CD4-positive, alpha-beta T cell treated with Interleukin-17A for 4 hours (primary cell): ENCODE results near the gene GRPEL2.

ENCODE experiments used
- DNase-seq: peaks from one replicate; pipeline ENCODE4 v3.0.0-alpha.2; 2020; ENCODE audit warnings: mixed read lengths

GRPEL2 gene

GRCh38 chr5:149358294-149358651, 13.0 kb downstream of the GRPEL2 start:
- peak; percentile 59 for DNase-seq

DNA sequence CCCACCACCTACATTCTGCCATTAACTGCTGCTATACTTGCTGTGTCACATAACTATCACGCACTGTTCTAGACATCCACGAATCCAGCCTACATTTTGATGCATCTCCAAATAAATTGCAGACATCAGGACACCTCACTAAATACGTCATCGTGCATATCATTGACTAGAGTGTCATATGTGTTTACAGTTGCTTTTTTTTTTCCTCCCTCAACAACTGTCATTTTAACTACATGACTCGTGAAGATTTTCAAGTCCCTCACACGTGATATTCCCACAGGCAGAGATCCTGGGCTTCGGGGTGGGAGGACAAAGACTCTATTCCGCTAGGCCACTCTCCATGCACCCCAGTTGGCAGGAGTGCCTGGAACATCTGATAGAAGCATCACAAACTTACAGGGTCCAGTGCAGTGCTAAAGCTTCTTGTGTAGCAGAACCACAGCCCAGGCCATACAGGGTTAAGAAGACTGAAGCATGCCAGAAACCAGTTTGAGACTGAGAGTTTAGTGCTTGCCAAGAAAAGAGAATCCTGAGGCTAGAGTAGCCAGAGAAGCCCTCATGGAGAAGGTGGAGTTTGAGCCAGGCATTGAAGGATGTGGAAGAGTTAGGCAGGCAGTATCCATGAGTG, 13.7 kb downstream of the GRPEL2 start:
- no peak for DNase-seq

DNA sequence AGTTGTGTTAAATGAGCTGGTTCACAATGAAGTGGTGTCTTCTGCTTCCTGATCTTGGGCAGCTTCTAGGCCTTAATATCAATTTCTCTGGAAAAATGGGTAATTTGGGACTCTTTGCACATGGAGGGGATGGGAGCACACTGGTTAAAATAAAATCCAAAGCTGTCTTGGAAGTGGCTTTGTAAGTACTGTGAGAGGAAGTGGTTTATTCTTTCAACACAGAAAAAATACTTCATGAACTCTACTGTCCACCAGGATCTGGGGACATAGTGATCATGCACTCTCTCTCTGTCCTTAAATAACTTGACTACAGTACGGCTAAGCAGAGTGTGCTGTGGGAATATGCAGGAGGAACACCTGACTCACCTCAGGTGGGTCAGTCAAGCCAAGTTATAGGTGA, 15.0 kb downstream of the GRPEL2 start:
- DNase-seq: no peak

GRCh38 chr5:149362541-149362940, 17.2 kb downstream of the GRPEL2 start:
- no peak for DNase-seq

GRCh38 chr5:149363358-149363757, 18.1 kb downstream of the GRPEL2 start:
- DNase-seq: no peak

DNA sequence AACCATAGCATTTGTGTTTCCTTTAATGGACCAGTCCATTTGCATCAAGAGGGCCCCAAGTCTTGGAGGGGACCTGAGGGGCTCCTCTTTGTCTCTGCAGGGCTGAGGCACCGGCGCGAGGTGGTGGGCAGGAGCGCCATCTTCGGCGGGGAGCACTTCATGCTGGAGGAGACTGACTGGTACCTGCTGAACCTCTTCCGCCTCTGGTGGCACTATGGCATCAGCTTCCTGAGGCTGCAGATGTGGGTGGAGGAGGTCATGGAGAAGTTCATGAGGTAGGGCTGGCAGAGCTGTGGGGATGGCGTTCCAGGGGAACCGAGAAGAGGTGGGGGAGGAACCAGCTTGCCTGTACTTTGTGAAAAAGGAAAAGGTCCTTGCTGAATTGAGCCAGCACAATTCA, 18.6 kb downstream of the GRPEL2 start:
- no peak for DNase-seq

GRCh38 chr5:149364719-149365118, 19.4 kb downstream of the GRPEL2 start:
- DNase-seq: no peak

- DNase-seq: no peak
These were observed 20.1 kb downstream of the GRPEL2 start for GRCh38 chr5:149365418-149365817.

DNA sequence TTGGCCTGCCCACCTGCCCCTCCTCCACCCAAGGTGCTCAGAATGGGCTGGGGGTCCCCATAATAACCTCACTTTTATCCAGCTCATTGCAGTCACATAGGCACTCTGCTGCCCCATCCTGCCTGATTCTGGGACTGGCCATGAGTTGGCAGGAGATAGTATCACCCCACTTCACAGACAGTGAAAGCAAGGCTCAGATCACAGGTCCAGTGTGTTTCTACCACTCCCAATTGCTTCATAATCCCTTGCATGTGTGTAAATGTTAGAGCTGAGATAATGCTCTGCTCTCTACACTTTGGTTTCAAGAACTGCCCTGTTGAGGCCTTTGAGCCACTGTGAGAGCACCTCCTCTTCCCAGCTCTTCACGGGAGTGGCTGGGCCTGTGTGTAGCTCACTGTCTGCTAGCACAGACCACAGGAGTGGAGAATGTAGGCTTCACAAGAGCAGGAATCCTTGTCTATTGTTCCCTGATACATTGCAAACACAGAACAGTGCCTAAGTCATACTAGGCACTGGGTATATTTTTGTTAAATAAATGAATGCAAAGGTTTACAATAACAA, 20.9 kb downstream of the GRPEL2 start:
- no peak for DNase-seq

DNA sequence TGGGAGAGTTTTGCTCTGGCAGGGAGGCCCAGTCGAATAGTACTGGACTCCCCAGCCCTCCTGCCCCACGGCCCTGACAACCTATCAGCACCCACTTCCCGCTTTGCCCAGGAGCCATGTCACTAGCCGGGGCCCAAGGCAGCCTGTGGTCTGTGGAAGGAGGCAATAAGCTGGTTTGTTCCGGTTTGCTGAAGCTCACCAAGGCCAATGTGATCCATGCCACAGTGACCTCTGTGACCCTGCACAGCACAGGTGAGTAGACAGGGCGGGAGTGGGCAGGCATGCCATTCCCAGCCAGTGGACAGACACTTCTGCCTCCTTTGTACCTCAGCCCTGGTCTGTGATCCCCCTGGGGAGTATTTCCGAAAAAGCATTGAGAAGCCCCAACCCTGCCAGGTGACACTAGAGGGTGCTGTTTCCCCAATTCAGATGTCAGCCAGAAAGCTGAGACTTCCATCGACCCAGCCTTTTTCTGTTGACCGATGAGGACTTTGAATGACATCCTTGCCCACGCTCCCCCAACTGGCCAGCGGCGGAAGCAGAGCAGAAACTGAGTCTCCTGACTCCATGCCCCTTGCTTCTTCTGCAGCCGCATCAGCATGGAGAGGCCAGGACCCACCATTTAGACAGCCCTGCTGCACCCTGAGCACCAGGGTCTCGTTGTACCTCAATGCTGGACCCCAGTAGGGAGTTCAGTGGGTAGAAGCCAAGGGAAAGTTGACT, 22.1 kb downstream of the GRPEL2 start:
- DNase-seq: peak; percentile 72

GRCh38 chr5:149367972-149368645, 22.8 kb downstream of the GRPEL2 start:
- DNase-seq: no peak

- DNase-seq: no peak
These were observed 25.6 kb downstream of the GRPEL2 start for GRCh38 chr5:149370878-149371277.

GRCh38 chr5:149371296-149371962, 26.1 kb downstream of the GRPEL2 start:
- DNase-seq: peak; percentile 85

GRCh38 chr5:149372076-149372795, 26.9 kb downstream of the GRPEL2 start:
- no peak for DNase-seq

- DNase-seq: no peak
These were observed 27.6 kb downstream of the GRPEL2 start for GRCh38 chr5:149372932-149373331.

- DNase-seq: no peak
These were observed 29.0 kb downstream of the GRPEL2 start for GRCh38 chr5:149374303-149374702.

GRCh38 chr5:149374801-149375200, 29.5 kb downstream of the GRPEL2 start:
- no peak for DNase-seq

DNA sequence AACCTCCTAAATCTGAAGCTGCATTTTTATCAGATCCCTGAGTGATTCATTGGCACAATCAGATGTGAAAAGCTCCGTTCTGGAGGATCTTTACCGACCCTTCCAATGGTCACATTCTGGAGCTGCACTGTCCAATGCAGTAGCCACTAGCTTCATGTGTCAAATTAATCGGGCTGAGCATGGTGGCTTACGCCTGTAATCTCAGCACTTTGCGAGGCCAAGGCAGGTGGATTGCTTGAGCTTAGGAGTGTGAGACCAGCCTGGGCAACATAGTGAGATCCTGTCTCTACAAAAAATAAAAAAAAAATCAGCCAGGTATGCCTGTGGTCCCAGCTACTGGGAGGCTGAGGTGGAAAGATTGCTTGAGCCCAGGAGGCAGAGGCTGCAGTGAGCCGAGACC, 30.1 kb downstream of the GRPEL2 start:
- no peak for DNase-seq

- no peak for DNase-seq
These were observed 30.8 kb downstream of the GRPEL2 start for GRCh38 chr5:149376104-149376503.

GRCh38 chr5:149376711-149377447, 31.6 kb downstream of the GRPEL2 start:
- no peak for DNase-seq

GRCh38 chr5:149378241-149378820, 33.0 kb downstream of the GRPEL2 start:
- DNase-seq: no peak
